Testis (tissue), 2 donors: ENCODE data around the gene TSKU.

Source experiments
- POLR2A ChIP-seq: fragments of 450-650 bp; IDR thresholded peaks from one replicate; pipeline ENCODE4 v1.6.1; 2017; ENCODE audit warnings: antibody characterized with exemption, mild to moderate bottlenecking, moderate library complexity
- TF ChIP-seq, protein P1 (sequence below), 3 experiments: fragments of 450-650 bp in 2 of 3; fragments of 200-600 bp in 1 of 3; sonication (generic) in 1 of 3; IDR thresholded peaks; one replicate each; pipeline ENCODE4 v1.5.1; 2016 to 2019; ENCODE audit warnings: antibody characterized with exemption in 3 of 3, mild to moderate bottlenecking in 2 of 3, moderate library complexity in 1 of 3

DNA sequence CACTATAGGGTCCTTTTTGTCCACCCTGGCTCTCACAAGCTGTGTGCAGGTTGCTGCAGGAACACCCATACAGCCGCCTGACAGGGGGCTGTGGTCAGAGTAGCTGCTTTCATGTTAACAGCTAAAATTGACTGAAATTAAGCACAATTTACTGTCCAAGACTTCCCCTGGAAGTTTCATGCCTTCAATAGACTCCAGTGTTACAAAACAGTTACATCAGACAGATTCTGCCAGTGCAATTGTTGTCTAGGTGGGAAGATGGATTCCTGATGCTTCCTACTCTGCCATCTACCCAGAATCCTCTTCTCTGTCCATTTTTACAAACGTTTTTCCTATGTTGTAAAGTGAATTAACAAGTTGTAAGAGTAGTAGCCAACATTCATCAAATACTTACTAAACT, 5.3 kb upstream of the TSKU start:
- TF ChIP-seq POLR2A = no peak
- TF ChIP-seq, protein P1, sequence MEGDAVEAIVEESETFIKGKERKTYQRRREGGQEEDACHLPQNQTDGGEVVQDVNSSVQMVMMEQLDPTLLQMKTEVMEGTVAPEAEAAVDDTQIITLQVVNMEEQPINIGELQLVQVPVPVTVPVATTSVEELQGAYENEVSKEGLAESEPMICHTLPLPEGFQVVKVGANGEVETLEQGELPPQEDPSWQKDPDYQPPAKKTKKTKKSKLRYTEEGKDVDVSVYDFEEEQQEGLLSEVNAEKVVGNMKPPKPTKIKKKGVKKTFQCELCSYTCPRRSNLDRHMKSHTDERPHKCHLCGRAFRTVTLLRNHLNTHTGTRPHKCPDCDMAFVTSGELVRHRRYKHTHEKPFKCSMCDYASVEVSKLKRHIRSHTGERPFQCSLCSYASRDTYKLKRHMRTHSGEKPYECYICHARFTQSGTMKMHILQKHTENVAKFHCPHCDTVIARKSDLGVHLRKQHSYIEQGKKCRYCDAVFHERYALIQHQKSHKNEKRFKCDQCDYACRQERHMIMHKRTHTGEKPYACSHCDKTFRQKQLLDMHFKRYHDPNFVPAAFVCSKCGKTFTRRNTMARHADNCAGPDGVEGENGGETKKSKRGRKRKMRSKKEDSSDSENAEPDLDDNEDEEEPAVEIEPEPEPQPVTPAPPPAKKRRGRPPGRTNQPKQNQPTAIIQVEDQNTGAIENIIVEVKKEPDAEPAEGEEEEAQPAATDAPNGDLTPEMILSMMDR (IDR thresholded peaks at IDR 0.05) = no peak
